PC-3 (cell line): ENCODE data around the gene B4GALT3.

Experiments used
- EZH2 ChIP-seq: fragments of 300-600 bp; sonication (generic); IDR thresholded peaks from one replicate; pipeline ENCODE4 v1.6.1; 2017; ENCODE audit warnings: antibody characterized with exemption, mild to moderate bottlenecking, low read length; ENCODE audit not compliant: unreplicated experiment
- TF ChIP-seq, protein P1 (sequence below): fragments of 300-600 bp; sonication (generic); conservative IDR thresholded peaks from 2 replicates; pipeline ENCODE4 v1.5.1; 2017; ENCODE audit warnings: antibody characterized with exemption, low read depth, mild to moderate bottlenecking, low read length

DNA sequence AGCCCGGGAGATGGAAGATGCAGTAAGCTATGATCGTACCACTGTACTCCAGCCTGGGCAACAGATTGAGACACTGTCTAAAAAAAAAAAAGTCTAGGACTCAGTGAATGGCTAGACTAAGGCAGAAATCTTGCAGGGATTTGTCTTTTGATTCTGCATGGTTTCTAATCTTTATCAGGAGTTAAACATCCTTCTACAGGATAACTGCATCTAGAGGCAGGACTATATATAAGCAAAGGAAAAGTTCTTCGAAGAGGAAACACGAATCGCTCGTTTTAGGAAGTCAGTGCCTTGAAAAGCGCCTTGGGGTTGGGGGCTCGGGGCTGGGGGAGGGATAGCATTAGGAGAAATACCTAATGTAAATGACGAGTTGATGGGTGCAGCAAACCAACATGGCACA is 24.1 kb downstream of the B4GALT3 start:
- TF ChIP-seq EZH2: no peak
- TF ChIP-seq, protein P1, sequence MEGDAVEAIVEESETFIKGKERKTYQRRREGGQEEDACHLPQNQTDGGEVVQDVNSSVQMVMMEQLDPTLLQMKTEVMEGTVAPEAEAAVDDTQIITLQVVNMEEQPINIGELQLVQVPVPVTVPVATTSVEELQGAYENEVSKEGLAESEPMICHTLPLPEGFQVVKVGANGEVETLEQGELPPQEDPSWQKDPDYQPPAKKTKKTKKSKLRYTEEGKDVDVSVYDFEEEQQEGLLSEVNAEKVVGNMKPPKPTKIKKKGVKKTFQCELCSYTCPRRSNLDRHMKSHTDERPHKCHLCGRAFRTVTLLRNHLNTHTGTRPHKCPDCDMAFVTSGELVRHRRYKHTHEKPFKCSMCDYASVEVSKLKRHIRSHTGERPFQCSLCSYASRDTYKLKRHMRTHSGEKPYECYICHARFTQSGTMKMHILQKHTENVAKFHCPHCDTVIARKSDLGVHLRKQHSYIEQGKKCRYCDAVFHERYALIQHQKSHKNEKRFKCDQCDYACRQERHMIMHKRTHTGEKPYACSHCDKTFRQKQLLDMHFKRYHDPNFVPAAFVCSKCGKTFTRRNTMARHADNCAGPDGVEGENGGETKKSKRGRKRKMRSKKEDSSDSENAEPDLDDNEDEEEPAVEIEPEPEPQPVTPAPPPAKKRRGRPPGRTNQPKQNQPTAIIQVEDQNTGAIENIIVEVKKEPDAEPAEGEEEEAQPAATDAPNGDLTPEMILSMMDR: no peak
